Body of pancreas (tissue), 4 donors: ENCODE results near the gene FOXC1.

Experiments used
- CTCF ChIP-seq, 7 experiments: fragments of 450-650 bp in 4 of 7; fragments of 200-600 bp in 3 of 7; sonication (generic) in 3 of 7; IDR thresholded peaks; one replicate each; pipeline ENCODE4 v1.5.1; 2016 to 2019; ENCODE audit warnings: antibody characterized with exemption in 7 of 7
- POLR2A ChIP-seq, 3 donors: fragments of 450-650 bp; IDR thresholded peaks; one replicate each; pipeline ENCODE4 v1.6.1; 2016; ENCODE audit warnings: antibody characterized with exemption in 3 of 3, mild to moderate bottlenecking in 2 of 3

DNA sequence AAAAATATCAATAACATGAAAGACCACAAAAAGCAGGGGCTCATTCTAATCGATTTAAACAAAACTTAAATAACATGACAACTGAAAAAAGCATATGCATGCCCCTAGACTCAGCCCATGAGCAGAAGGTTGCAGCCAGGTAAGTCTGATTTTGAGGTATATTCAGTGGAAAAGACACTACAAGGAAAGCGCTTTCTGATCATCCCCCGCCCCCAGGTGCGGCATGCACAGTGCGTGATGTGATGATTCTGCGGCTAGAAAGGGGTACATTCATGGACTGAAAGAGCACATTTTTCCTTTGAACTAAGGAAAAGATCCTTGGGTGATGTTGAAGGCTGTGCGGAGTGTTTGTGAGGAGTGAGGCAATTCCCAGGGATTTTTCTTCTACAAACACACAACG, 16.9 kb upstream of the FOXC1 start:
- TF ChIP-seq CTCF (IDR thresholded peaks at IDR 0.05) (no peak), POLR2A (IDR thresholded peaks at IDR 0.05) (no peak)
